GM18870 (cell line): Measurements from ENCODE around the gene CEBPZOS.

Experiments used
- ATAC-seq: cut with Tn5 transposase; IDR thresholded peaks from one replicate; pipeline ENCODE4 v1.9.1; 2021; ENCODE audit warnings: moderate library complexity; ENCODE audit not compliant: unreplicated experiment

CEBPZOS gene

DNA sequence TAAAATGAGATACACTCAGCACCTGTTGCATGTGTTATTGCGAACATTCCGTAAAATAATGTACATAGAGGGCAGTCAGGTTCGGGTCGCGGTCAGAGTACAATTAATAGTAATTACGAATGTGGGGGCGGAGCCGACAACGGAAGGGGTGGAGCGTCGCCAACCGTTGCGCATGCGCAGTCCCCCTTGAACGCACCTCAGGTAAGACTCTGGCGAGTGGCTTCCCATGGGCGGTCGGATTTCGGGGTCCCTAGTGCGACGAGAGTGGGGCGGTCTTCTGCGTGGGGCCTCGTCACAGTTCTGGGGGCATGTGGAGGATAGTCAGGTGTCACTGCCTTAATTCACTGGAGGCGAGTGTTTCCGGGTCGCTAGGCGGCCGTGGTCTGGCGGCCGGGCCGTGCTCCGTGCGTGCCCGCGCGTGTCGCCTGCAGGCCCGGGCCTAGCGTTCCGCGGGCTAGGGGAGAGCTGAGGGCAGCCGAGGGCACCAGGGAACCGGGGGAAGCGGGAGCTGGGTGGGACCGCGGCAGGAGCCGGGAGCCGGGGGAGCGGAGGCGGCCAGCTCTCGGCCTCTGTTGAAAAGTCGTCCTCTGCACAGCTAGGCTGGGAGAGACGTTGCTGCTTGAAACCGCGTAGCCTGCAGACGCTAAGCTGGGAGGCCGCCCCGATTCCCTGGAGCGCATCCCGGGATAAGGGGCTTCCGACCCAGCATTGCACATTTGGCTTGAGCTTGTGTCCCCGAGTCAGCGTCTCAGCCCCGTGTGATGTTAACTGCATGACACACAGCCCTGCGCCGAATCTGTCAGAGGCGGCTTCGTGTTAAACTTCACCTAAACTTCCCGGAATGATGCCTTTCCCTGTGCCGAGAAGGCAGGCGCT lies at the start of gene CEBPZOS:
Gene CEBPZOS (plus strand): TSS at position 177 of the 876 bp plus-strand sequence. CDS start 3,209 bp downstream, outside the sequence.
- peak; percentile 57 for ATAC-seq

DNA sequence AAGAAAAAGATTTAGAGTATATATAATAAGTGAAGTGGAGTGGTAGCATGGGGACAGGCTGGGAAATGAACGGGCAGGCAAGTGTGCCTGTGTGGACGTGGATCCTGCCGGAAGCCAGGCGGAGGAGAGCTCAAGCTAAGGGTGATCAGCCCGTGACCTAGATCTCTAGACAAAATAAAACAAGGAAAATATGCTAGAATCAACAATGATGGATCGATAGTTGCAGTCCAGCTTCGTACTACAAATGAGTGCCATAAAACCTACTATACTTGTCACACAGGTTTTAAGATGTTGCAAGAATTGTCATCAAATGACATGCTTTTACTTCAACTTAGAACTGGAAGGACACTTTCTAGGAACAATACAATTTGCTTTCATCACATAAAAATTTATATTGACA lies 48.0 kb upstream of the CEBPZOS start:
- ATAC-seq, result no peak

DNA sequence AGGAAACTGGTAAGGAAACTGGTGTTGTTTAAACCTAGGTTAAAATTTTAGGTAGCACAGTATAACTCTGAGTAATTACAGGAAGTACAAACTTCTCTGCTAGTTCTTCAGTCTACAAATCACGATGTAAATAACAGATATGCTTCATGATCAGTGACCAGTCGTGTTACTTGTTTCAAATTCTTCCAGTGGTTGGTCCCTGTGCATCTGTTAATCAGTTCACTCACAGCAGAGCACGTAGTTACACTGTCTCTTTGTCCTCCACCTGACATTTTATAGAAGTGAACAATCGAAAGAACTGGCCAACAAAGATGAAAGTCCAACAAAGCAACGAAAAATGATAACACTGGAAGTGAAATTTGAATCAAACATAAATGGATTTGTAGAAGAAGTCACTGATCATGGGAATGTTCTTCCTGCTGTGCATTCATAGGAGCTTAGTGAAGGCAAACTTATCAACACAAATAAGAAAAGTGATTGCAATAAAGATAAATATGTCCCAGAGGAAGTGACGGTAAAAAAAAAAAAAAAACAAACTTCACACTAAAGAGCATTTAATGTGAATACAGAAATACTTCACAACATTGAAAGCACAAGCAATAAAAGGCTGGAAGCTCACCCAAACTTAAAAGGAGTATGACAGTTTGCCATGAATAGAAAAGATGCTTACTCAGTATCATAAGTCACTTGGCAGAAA lies 46.5 kb upstream of the CEBPZOS start:
- no peak for ATAC-seq

DNA sequence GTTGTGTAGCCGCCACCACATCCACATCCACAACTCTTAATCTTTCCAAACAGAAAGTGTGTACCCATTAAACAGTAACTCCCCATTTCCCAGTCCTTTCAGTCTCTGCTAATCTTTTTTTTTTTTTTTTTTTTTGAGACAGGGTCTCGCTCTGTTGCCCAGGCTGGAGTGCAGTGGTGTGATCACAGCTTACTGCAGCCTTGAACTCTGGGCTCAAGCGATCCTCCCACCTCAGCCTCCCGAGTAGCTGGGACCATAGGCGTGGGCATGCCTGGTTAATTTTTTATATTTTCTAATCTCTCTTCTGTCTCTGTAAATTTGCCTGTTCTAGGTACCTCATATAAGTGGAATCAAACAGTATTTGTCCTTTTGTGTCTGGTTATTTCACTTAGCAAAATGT lies 43.1 kb upstream of the CEBPZOS start:
- no peak for ATAC-seq

DNA sequence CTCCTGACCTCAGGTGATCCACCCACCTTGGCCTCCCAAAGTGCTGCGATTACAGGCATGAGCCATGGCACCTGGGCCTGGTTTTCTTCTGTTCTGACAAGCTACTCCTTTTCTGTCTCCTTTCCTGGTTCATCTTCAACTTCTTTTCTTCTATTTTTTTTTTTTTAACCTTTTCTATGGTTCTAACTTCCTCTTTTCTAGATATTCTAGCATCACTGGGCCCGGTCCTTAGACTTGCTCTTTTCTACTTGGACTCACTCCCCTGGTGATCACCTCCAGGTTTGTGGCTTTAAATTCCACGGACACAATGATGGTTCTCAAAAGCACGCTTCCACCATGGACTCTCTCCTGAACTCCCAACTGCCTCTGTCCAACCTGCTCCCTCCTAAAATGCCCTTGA lies 41.5 kb upstream of the CEBPZOS start:
- no peak for ATAC-seq

DNA sequence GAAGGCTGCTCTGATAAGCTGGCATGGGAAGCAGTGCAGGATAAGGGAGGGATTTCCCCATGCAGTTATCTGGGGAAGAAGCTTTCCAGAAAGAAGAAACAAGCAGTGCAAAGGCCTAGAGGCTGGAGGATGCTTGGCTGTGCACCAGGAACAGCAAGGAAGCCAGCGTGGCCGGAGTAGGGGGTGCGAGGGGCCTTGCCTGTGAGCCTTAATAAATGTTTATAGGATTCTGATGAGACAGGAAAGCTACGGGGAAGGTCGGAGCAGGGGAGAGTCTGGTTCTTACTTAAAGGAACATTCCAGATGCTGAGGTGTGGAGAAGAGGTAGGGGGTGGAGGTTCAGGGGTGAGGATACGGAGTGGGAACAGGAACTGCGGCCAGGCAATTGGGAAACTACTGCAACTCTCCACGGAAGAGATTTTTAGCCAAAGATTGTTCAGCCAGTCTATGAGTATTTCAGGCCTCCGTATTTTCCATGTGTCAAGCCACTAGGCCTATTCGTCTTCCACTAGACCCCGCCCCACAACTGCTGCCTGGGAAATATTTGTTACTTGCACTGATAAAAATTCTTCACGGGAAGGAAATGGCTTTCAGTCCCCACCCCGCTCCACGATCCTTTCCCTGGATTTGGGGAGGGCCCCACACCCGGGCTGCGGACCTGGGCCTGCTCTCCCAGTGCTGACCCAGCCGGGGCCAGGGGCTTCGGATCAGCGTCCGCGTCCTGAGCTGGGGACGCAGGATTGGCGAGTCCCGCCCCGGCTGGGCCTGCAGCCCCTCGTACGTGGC lies 40.0 kb upstream of the CEBPZOS start:
- ATAC-seq, result peak; percentile 6

DNA sequence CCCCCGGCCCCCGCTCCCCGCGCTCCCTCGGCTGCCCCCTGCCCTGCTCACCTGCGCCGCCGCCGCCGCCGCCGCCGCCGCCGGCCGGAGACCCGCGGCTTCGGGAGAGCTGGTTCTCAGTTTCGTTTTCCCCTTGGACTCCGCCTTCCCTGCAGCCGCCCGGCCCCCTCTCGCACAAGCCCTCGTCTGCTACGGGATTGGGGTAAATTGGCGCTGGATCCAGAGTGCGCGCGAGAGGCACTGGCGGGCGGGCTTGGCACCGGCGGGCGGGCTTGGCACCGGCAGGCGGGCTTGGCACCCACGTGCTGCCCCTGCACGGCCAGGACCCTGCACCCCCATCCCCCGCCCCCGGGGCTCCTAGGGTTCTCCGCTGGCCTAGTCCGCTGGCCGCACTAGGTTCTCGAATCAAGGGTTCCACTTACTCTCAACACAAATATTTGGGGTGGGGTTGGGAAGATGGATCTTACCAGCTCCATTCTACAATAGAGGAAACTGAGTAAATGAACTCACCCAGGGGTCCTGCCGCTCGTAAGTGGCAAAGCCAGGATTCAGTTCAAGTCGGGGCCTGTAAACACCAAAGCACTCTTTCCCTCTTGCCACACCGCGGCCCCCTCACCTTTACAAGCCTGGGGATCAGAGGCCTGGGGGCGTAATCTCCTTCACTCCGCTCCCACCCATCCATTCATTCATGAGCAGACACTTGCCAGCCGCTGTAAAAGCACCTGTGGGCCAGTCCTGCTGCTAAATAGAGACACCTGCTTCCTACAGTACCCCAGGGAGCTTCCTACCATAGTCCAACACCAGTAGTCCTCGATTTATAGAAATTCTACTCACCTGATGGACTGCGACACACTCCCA lies 39.2 kb upstream of the CEBPZOS start, which contains the start of gene EIF2AK2:
Gene EIF2AK2 (minus strand): TSS at position 124 of the 858 bp plus-strand sequence. CDS start 9,174 bp downstream, outside the sequence.
- peak; percentile 74 for ATAC-seq

DNA sequence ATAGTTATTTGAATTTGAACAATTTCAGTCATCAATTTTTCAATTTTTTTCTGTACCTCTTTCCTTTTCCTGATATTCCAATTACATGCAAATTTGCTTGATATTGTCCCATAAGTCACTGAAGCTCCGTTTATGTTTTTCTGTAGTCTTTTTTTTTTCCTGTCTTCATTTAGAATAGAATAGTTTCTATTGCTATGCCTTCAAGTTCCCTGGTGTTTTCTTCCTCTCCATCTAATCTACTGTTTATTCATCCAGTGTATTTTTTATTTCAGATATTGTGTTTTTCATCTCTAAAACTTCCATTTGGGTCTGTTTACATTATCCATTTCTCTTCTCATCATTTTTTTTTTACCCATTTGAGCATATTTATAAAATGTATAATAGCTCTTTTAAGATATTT lies 31.5 kb upstream of the CEBPZOS start:
- no peak for ATAC-seq

DNA sequence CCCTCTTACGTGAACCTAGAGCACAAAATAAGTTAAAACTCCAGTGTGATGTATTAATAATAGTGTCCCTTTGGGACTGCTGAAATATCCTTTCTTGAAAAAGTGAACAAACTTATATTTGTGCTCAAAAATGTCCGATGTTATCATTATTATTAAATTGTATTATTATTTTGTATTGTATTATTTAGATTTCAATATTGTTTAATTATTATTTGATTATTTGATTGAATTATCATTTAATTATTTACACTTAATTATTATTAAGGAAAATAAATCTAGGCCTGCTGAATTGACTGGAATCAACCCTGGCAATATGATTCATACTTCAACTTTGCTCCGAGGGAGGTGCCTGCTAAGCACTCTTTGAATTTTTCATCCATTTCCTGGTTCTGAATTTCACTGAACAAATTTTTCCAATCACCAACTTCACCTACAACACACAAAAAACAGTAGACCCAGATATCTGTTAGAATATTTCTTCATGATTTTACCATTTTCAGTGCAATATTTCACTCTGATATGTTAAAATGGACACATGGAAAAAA lies 28.6 kb upstream of the CEBPZOS start:
- ATAC-seq, result no peak

DNA sequence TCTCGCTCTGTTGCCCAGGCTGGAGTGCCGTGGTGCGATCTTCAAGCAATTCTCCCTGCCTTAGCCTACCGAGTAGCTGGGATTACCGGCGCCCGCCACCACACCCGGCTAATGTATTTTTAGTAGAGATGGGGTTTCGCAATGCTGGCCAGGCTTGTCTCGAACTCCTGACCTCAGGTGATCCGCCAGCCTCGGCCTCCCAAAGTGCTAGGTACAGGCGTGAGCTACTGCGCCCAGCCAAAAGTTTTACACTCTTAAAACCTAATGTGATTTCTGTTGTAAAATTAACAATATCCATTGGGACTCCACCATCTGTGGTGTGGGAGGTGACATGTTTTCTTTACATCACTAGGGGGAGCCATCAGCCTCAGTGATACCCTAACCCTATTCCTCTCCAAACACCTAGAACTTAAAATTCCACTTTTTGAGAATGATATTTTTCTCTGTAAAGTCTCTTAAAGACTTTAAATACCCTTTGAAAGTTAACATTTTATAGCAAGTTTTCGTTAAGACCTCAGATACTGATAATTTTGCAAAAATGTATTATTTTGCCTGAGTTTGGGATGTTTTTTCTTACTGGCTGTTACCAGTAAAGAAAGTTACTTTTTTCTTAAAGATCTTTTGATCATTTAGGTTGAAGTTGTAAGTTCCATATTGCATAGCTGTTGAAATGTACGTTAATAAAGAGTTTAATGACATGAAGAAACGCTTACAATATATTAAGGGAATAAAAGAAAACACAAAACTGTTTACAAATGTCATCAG lies 27.9 kb upstream of the CEBPZOS start:
- no peak for ATAC-seq

DNA sequence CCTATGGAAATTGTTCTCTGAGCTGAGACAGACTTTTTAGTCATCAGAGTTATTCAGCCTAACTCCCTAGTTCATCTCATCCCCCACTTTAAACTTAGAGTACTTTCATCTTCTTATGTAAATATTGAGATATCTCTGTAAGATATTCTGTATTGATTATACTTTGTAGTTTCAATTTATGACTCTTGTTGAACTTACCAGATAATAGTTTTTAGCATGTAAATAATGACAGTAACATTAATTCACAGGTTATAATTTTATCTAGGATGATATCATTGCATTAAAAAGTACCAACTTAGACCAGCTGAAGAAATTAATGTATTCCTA lies 24.7 kb upstream of the CEBPZOS start:
- ATAC-seq, result no peak

DNA sequence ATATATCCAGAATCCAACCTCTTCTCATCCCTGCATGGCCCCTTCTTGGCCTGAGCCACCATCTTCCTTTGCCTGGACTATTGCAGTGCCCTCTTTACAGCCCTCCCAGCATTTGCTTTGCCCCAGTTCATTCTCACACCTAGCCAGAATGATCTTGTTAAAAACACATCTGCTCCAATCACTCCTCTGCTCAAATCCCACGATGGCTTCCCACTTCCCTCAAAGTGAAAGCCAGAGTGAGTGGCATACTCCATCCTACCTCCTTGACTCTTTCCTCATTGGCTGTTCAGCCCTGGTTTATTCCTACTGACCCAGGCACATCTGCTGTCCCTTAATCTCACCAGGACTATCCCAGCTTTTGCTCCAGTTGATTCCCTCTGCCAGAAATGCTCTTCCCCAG lies 22.6 kb upstream of the CEBPZOS start:
- ATAC-seq, result no peak

DNA sequence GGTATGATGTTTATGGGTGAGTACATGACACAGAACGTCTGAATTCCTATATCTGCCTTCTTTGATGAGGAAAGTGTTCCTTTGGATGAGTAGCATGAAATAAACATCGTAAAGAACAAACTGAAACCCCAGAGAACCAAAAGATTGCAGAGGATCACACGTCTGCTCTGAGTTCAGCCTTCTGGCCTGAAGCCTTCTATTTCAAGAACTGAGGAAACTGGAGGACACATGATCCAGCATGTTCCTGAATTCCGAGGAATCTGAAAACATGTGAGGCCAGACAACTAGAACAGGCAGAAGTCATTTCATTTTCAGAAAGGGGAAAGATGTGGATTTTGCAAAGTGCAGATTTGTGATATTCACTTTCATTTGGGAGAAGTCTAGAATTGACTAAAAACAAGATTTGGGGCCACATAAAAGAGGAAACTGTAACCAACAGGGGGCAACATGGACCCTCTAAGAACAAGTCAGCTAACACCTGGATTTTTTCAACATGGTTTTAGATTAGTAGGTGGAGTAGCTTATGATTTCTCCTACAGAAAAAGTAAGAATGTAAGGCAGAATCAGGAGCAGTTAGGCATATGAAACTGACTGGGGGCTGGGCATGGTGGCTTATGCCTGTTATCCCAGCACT lies 16.2 kb upstream of the CEBPZOS start:
- no peak for ATAC-seq

DNA sequence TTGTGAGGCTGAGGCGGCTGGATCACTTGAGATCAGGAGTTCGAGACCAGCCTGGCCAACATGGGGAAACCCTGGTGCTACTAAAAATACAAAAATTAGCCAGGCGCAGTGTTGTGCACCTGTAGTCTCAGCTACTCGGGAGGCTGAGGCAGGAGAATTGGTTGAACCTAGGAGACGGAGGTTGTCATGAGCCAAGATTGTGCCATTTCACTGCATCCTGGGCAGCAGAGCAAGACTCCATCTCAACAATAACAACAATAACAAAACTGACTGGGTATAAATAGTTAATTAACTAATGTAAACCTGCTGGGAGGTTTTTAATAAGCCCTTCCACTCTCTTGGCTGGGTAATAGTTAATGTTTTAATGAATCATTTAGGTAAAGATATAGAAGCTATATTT lies 15.7 kb upstream of the CEBPZOS start:
- no peak for ATAC-seq

DNA sequence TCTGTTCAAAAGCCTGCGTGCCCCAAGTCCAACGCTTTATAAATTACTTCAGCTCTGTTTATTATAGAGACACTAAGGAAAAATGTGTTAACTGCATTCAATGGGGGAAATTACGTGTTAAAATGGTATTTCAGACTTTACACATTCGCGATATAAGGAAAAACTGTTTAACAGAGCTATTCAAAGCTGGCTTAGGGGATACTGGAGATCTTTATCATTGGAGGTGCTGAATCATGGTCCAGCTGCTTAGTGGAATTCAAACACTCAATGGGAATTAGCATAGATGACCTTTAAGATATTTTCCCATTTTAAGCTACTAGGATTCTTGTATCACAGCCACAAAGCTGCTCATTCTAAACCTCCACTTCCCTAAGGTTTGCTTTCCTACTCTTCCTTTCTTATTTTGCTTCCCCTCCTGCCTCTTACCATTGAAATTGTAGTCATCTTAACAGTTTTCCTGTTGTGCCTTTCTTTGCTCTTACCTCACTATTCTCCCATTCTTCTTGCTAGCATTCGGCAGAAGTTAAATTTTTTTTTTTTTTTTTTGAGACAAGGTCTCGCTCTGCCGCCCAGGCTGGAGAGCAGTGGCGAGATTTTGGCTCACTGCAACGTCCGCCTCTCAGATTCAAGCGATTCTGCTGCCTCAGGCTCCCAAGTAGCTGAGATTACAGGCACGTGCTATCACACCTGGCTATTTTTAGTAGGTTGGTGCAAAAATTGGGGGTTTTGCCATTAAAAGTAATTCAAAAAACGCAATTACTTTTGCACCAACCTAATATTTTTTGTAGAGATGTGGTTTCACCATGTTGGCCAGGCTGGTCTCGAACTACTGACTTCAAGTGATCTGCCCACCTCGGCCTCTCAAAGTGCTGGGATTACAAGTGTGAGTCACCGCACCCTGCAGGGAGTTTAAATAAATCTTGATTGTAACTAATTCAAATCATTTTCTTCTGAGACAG lies 14.3 kb upstream of the CEBPZOS start:
- ATAC-seq, result no peak

DNA sequence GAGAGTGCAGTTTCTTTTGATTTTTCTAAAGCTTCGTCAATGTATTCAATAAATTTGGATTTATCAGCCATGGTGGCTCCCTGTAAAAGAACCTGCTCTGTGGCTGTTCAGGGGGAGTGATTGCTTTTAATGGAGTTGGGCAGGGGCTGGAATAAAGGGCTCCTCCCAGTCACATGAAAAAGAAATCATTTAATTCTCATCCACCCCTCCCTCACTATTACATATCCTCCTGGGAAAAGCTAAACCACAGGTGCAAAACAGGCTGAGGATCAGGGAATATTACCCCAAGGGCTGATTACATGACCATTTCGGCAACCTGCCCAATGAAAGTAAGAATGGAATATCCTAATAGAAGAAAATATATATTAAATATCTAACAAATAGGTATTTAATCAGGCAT lies 7.7 kb upstream of the CEBPZOS start, which contains the start of gene SULT6B1:
Gene SULT6B1 (minus strand): TSS at position 101 of the 400 bp plus-strand sequence. CDS start 30 bp downstream, at position 71.
- no peak for ATAC-seq

DNA sequence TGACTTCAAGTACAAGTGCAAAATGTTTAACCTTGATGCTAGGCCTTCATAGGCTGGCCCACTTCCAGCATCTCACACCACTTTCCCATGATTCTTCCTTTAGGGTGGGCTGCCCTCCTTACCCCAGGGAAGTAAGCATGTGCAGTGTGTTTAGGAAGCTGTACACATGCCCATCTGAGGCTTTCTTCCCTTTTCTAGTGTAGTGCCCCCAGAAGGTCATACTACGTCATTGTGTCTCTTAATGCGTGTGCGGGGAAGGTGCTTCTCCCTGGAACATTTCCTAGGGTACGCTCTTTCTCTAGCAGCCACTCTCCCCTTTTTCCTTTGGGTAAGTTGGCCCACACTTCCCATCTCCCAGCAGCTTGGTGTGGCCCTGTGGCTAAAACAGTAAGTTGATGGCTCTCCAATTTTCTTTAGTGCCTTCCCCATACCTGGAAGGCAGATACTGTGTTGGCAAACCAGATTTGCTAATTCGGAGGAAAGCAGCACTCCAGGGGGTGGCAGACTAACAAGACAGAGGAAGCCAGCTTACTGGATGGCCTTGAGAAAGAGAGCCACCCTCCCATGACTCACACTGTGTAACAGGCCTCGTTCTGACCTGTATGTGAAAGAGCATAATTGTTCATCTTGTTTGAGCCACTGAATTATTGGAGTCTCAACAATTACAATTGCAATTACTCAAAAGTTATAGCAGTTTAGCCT lies 6.7 kb upstream of the CEBPZOS start:
- no peak for ATAC-seq
